MM.1S (cell line): Measurements from ENCODE around the gene EEF1AKMT1.

Experiments used
- DNase-seq: peaks from one replicate; pipeline ENCODE4 v3.0.0-alpha.2; 2015
- H2AFZ ChIP-seq: fragments of 300-600 bp; sonication (generic); 2 replicates; pipeline ENCODE4 v1.6.0; 2016; ENCODE audit warnings: antibody characterized with exemption, low read length
- H3F3A ChIP-seq: fragments of 300-600 bp; sonication (generic); 2 replicates; pipeline ENCODE4 v1.6.1; 2016; ENCODE audit warnings: mild to moderate bottlenecking, antibody characterized with exemption, low read length, moderate library complexity, mixed read lengths; ENCODE audit not compliant: insufficient read depth
- H3K27ac ChIP-seq: fragments of 300-600 bp; sonication (generic); 2 replicates; pipeline ENCODE4 v1.5.1; 2016; ENCODE audit warnings: mild to moderate bottlenecking, low read length
- H3K27me3 ChIP-seq: fragments of 300-600 bp; sonication (generic); replicated peaks from 2 replicates; pipeline ENCODE4 v1.6.0; 2016; ENCODE audit warnings: low read length; ENCODE audit not compliant: insufficient read depth
- H3K36me3 ChIP-seq: fragments of 300-600 bp; sonication (generic); replicated peaks from 2 replicates; pipeline ENCODE4 v1.6.1; 2016; ENCODE audit warnings: mild to moderate bottlenecking, low read length, mixed read lengths; ENCODE audit not compliant: insufficient read depth
- H3K4me1 ChIP-seq: fragments of 300-600 bp; sonication (generic); 2 replicates; pipeline ENCODE4 v1.6.1; 2016; ENCODE audit warnings: low read length, mixed read lengths
- H3K4me2 ChIP-seq: fragments of 300-600 bp; sonication (generic); 2 replicates; pipeline ENCODE4 v1.6.0; 2016; ENCODE audit warnings: low read depth, low read length
- H3K4me3 ChIP-seq: fragments of 300-600 bp; sonication (generic); 2 replicates; pipeline ENCODE4 v1.5.1; 2016; ENCODE audit warnings: low read length, mixed read lengths
- H3K79me2 ChIP-seq: fragments of 300-600 bp; sonication (generic); 2 replicates; pipeline ENCODE4 v1.6.1; 2016; ENCODE audit warnings: mixed run types, low read length, mixed read lengths
- H3K9ac ChIP-seq: fragments of 300-600 bp; sonication (generic); 2 replicates; pipeline ENCODE4 v1.6.1; 2016; ENCODE audit warnings: low read length, mixed read lengths
- H3K9me2 ChIP-seq: fragments of 300-600 bp; sonication (generic); replicated peaks from 2 replicates; pipeline ENCODE4 v1.6.1; 2016; ENCODE audit warnings: mild to moderate bottlenecking, low read length, mixed read lengths; ENCODE audit not compliant: insufficient read depth
- H3K9me3 ChIP-seq: fragments of 300-600 bp; sonication (generic); replicated peaks from 2 replicates; pipeline ENCODE4 v1.6.1; 2016; ENCODE audit warnings: mild to moderate bottlenecking, low read length, mixed read lengths; ENCODE audit not compliant: insufficient read depth
- H4K20me1 ChIP-seq: fragments of 300-600 bp; sonication (generic); 2 replicates; pipeline ENCODE4 v1.6.1; 2016; ENCODE audit warnings: mild to moderate bottlenecking, low read length, moderate library complexity, mixed read lengths; ENCODE audit not compliant: insufficient read depth
- EZH2 ChIP-seq: fragments of 300-600 bp; sonication (generic); optimal IDR thresholded peaks from 2 replicates; pipeline ENCODE3; 2017; ENCODE audit warnings: low read depth, mild to moderate bottlenecking, antibody characterized with exemption, low read length, mixed read lengths
- EZH2phosphoT487 ChIP-seq: fragments of 300-600 bp; sonication (generic); IDR thresholded peaks from 2 replicates; pipeline ENCODE4 v1.6.1; 2018; ENCODE audit warnings: antibody characterized with exemption, low read length
- TF ChIP-seq, protein P1 (sequence below): fragments of 300-600 bp; sonication (generic); IDR thresholded peaks from 2 replicates; pipeline ENCODE4 v1.5.1; 2016; ENCODE audit warnings: antibody characterized with exemption, low read length, mixed read lengths

Gene EEF1AKMT1

DNA sequence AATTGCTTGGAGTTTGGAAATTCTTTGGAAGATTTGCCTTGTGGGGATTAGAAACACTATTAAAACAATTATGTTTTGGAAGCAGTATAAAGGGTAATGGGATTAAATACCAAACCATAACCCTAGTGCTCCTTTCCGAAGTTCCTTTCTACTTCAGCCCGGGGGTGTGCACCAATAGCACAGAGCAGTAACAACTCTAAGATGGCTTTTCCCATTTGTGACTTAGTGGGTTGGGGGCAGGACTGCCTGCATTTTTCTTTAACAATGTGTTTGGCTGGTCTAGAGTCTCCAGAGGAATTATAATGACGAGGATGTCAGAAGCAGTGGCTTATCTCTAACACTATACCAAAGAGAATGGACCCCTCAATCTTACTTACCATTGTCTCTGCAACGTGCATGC, 82.1 kb downstream of the EEF1AKMT1 start:
- TF ChIP-seq EZH2 (no peak), EZH2phosphoT487 (no peak)
- TF ChIP-seq, protein P1, sequence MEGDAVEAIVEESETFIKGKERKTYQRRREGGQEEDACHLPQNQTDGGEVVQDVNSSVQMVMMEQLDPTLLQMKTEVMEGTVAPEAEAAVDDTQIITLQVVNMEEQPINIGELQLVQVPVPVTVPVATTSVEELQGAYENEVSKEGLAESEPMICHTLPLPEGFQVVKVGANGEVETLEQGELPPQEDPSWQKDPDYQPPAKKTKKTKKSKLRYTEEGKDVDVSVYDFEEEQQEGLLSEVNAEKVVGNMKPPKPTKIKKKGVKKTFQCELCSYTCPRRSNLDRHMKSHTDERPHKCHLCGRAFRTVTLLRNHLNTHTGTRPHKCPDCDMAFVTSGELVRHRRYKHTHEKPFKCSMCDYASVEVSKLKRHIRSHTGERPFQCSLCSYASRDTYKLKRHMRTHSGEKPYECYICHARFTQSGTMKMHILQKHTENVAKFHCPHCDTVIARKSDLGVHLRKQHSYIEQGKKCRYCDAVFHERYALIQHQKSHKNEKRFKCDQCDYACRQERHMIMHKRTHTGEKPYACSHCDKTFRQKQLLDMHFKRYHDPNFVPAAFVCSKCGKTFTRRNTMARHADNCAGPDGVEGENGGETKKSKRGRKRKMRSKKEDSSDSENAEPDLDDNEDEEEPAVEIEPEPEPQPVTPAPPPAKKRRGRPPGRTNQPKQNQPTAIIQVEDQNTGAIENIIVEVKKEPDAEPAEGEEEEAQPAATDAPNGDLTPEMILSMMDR: no peak
- Histone ChIP-seq H3K9ac (no peak overlapping the region), H2AFZ (no peak overlapping the region), H4K20me1 (no peaks in the 10 kb centered on the region), H3F3A (no peaks in the 10 kb centered on the region), H3K9me3 (no peaks in the 10 kb centered on the region), H3K36me3 (no peaks in the 10 kb centered on the region), H3K4me2 (no peak overlapping the region), H3K4me3 (no peak overlapping the region), H3K27me3 (no peaks in the 10 kb centered on the region), H3K9me2 (no peaks in the 10 kb centered on the region), H3K4me1 (no peaks in the 10 kb centered on the region), H3K79me2 (no peaks in the 10 kb centered on the region), H3K27ac (no peak overlapping the region)
- DNase-seq: no peak

DNA sequence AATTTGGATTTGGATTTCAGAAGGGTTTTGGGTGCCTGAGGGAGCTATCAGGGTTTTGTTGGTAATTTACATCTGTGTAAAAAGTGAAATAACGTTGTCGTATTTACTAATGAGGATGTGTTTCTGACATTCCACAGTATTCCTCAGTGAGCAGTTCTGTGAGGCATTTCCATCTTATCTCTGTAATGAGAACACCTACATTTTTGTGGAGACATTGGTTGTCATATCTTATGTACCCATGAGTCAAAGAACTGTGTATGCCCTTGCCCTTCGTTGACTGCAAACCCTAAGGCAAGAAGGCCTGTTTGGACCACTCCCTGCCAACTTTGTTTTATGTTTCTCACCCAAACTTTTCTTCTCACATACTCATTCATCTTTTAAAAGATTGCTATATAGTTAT, 84.5 kb downstream of the EEF1AKMT1 start:
- TF ChIP-seq, protein P1: no peak
- TF ChIP-seq EZH2: no peak
- no peak for TF ChIP-seq EZH2phosphoT487
- Histone ChIP-seq H3K27ac (no peak overlapping the region), H3K36me3 (no peaks in the 10 kb centered on the region), H3K4me2 (no peak overlapping the region), H3F3A (no peaks in the 10 kb centered on the region), H3K9me3 (no peaks in the 10 kb centered on the region), H2AFZ (no peak overlapping the region), H3K27me3 (no peaks in the 10 kb centered on the region), H3K79me2 (no peaks in the 10 kb centered on the region), H3K4me3 (no peak overlapping the region), H3K9me2 (no peaks in the 10 kb centered on the region), H4K20me1 (no peaks in the 10 kb centered on the region), H3K9ac (no peak overlapping the region), H3K4me1 (no peaks in the 10 kb centered on the region)
- no peak for DNase-seq

DNA sequence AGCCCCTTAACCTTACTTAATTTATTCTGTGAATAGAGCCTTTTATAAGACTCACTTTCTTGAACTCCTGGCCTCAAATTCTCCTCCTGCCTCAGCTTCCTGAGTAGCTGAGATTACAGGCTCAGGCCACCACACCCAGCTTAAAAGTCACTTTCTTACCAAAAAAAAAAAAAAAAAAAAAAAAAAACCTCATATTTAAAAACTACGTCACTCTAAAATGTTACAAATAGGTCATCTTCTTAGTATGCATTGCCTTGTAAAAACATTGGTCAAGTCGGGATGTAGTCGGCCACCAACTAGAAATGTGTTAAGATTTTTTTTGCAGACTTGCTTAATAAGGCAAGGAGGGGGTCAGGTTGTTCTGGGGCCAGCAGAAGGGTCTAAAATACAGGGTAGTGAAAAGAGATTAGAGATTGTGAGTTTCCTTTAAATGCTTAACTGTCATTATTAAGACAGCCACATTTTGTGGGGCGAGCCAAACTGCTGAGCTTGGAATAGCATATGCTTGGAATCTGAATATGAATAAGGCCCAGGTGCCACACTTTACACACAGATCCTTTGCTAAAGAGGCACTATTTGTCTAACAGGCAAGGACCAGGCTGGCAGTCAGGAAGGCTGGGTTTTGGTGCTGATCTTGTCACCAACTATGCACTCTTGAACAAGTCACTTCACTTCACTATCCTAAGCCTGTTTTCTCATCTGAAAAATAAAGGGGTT, 86.7 kb downstream of the EEF1AKMT1 start:
- Histone ChIP-seq H3K4me1 (no peaks in the 10 kb centered on the region), H3K9ac (no peak overlapping the region), H2AFZ (no peak overlapping the region), H3K4me2 (no peak overlapping the region), H3K9me3 (no peaks in the 10 kb centered on the region), H3K79me2 (no peaks in the 10 kb centered on the region), H3K36me3 (no peaks in the 10 kb centered on the region), H3K27ac (no peak overlapping the region), H3K27me3 (no peaks in the 10 kb centered on the region), H3K9me2 (no peaks in the 10 kb centered on the region), H3F3A (no peaks in the 10 kb centered on the region), H4K20me1 (no peaks in the 10 kb centered on the region), H3K4me3 (no peak overlapping the region)
- DNase-seq: no peak
- TF ChIP-seq, protein P1: no peak
- TF ChIP-seq EZH2phosphoT487 (no peak), EZH2 (no peak)
